NCI-H82 treated with DMSO at 0.1 percent for 48 hours (cell line): ENCODE data around the gene BCL3.
"Not testable (repeated sequence)": the region's sequence is repeated elsewhere in the genome, so short reads cannot be mapped to it uniquely, and the experiment has no call there.

Source experiments
- DNase-seq: peaks from one replicate; lab custom pipeline; 2025; ENCODE audit not compliant: unreplicated experiment; lab: John Stamatoyannopoulos, UW

Gene BCL3

DNA sequence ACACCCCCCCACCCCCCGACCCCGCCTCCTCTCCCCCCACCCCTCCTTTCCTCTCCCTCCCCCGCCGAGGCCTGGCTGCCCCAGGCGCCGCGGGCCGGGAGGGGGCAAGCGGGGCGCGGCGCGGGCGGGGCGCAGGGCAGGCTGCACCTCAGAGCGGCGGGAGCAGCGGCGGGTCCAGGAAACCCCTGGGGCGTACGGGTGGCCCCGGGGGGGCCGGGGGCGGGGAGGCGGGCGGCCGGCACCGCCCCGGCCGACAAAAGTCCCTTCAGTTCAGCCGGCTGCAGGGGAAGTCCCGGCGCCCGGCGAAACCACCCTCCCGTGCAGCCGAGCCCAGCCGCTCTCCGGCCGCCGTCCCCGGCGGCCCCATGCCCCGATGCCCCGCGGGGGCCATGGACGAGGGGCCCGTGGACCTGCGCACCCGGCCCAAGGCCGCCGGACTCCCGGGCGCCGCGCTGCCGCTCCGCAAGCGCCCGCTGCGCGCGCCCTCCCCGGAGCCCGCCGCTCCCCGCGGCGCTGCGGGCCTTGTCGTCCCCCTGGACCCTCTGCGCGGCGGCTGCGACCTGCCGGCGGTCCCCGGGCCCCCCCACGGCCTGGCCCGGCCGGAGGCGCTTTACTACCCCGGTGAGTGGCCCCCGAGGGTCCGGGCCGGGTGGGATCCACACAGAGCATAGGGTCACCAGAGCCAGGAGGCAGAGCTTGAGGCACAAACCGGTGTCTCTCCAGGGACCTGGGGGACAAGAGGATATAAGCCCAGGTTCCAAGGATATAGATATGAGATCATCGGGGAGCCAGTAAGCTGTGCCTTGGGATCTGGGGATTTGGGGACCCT is at the start of gene BCL3:
Gene BCL3 (plus strand): TSS at position 283 of the 829 bp plus-strand sequence. CDS start 83 bp downstream, at position 366.
- DNase-seq = no peak

DNA sequence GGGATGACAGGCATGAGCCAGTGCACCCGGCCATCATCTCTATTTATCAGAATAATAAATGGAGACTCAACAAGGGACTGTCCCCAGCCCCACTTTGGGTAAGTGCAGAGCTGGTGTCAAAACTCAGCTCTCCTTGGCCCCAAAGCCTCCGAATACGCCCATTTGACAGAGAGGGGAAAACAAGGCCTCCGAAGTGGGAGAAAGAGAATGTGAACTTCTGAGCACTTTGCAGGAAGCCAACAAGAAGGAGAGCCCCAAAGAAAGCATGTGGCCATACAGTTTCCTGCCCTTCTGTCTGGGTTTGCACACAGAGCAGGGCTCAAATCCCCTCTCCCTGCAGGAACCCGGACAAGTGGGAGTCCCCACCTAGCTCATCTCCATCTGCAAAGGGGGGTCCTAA is 48.0 kb upstream of the BCL3 start:
- DNase-seq = no peak

GRCh38 chr19:44701228-44701627 is 47.3 kb upstream of the BCL3 start:
- no peak for DNase-seq

- DNase-seq = no peak
These were observed 45.8 kb upstream of the BCL3 start for GRCh38 chr19:44702551-44703176.

DNA sequence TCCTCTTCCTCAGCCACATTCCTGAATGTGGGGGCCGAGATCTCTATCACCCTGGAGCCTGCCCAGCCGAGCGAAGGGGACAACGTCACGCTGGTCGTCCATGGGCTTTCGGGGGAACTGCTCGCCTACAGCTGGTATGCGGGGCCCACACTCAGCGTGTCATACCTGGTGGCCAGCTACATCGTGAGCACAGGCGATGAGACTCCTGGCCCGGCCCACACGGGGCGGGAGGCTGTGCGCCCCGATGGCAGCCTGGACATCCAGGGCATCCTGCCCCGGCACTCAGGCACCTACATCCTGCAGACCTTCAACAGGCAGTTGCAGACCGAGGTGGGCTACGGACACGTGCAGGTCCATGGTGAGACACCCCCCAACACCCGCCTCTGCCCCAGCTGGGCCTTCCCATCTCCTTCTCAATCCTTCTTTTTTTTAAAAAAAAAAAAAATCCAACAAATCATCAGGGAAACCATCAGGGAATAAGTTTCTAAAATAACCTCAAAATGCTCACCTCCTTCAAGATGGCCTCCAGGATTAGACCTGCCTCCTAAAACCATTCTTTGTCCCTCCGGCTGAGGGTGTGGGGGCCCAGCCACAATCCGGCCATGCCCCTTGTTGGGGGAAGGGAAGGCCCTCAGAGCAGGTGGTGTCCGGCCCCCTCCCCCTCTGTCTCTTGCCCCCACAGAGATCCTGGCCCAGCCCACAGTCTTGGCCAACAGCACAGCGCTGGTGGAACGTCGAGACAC is 45.0 kb upstream of the BCL3 start:
- no peak for DNase-seq

GRCh38 chr19:44704982-44705381 is 43.5 kb upstream of the BCL3 start:
- DNase-seq = no peak

GRCh38 chr19:44705502-44706010 is 43.0 kb upstream of the BCL3 start:
- DNase-seq = no peak

GRCh38 chr19:44706506-44707236 is 41.8 kb upstream of the BCL3 start:
- DNase-seq = no peak

DNA sequence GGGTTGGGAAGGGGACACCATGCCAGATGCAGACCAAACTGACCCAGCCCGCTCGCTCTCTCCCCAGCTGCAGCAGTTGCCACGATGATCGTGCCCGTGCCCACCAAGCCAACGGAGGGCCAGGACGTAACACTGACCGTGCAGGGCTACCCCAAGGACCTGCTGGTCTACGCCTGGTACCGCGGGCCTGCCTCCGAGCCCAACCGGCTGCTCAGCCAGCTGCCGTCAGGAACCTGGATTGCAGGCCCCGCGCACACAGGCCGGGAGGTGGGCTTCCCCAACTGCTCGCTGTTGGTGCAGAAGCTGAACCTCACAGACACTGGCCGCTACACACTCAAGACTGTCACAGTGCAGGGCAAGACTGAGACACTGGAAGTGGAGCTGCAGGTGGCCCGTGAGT is 40.7 kb upstream of the BCL3 start:
- no peak for DNase-seq

DNA sequence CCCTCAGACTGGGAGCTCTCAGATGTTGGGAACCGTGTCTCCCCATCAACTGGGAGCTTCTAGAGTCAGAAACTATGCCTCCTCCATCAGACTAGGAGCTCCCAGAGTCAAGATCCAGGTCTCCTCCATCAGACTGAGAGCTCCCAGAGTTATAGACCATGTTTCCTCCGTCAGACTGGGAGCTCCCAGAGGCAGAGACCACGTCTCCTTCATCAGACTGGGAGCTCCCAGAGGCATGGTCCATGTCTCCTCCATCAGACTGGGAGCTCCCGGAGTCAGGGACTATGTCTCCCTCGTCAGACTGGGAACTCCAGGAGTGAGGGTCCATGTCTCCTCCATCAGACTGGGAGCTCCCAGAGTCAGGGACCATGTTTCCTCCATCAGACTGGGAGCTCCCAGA is 39.6 kb upstream of the BCL3 start:
- DNase-seq = no peak

DNA sequence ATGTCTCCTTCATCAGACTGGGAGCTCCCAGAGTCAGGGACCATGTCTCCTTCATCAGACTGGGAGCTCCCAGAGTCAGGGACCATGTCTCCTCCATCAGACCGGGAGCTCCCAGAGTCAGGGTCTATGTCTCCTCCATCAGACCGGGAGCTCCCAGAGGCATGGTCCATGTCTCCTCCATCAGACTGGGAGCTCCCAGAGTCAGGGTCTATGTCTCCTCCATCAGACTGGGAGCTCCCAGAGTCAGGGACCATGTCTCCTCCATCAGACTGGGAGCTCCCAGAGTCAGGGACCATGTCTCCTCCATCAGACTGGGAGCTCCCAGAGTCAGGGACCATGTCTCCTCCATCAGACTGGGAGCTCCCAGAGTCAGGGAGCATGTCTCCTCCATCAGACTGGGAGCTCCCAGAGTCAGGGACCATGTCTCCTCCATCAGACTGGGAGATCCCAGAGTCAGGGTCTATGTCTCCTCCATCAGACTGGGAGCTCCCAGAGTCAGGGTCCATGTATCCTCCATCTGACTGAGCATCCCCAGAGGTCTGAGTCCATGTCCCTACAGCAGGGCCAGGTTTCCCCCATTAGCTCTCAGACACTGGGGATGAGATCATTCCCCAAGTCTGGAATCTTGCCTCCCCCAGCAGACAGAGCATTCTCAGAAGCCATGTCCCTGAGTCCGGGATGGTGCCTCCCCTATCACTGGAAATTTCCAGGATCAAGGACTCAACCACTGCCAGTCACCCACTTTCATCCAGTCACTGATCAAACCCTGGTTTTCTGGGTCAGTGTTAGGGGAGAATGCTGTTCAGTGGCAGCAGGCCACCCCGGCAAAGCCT is 38.9 kb upstream of the BCL3 start:
- DNase-seq = not testable (repeated sequence)

GRCh38 chr19:44710483-44710882 is 38.0 kb upstream of the BCL3 start:
- DNase-seq = no peak

DNA sequence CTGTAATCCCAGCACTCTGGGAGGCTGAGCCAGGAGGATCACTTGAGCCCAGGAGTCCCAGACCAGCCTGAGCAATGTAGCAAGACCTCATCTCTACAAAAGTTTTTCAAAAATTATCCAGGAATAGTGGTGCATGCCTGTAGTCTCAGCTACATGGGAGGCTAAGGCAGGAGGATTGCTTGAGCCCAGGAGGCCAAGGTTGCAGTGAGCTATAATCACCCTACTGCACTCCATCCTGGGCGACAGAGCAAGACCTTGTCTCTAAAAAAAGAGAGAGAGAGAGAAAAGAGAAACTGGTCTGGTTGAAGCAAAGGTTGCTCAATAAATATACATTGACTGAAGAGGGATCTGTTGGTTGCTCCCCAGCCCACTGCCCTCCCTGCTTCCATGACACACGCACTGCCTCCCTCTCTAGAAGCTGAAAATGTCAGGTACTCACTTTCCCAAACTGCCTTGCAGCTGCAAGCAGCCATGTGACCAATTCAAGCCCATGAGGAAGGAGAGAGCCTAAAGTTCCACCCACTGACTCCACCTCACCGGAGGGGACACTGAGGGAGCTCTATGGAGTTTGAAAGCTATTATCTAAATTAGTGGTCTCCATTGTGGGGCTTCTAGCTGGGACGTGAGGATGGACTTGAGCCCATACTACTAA is 35.5 kb upstream of the BCL3 start:
- DNase-seq = no peak

DNA sequence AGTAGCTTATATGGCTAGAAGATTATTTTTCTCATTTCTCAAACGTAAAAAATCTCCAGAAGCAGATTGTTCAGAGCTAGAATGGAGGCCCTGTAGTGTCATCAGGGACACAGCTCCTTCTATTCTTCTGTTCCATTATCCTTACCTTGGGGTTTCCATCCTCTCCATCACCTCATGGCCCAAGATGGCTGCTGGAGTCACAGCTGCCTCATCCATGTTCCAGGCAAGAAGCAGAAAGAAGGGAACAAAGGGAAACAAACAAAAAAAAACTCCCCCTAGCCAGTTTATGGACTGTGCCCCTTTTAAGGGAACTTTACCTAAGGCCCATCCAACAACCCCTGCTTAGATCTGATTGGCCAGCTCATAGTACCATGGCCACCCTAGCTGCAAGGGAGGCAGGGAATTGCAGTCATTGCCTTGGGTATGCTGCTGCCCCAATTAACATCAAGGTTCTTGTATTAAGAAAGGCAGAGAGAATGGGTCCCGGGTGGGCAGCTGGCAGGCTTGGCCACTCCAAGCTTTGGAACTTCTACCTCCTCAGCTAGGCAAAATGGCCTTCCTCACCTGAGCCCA is 33.8 kb upstream of the BCL3 start:
- DNase-seq = no peak

GRCh38 chr19:44717603-44718002 is 30.9 kb upstream of the BCL3 start:
- no peak for DNase-seq

DNA sequence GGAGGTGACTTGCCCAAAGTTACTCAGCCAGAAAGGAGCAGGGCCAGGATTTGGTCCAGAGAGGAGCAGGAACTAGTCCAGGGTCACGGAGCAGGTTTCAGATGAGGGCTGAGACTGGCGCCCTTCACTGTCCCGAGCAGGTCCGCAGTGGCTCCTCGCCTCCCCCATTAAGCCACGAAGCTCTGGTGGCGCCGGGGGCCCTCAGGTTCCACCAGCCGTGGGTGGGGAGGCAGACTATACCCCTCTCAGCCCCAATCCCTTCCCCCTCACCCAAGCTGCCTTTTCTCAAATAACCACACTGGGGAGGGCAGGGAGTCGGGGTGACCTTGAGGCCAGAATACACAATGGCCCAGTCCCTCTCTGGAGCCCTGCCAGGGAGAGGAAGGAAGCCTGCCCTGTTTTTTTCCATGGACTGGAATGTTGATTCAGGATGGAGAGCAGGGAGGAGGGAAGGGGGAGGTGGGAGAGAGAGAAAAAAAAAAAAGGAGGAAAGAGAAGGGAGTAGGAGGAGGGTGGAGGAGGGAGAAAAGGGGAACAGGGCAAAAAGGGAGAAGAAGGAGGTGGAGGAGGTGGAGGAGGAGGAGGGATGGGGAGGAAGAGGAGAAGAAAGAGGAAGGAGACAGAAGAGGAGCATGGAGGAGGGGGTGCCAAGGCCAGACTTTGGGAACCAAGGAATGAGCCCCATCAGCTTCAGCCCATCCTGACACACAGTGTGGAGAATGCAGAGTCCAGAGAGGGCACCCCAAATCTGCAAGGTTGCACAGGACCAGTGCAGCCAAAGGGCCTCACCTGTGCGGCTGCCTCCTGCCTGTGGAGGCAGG is 29.9 kb upstream of the BCL3 start:
- no peak for DNase-seq

DNA sequence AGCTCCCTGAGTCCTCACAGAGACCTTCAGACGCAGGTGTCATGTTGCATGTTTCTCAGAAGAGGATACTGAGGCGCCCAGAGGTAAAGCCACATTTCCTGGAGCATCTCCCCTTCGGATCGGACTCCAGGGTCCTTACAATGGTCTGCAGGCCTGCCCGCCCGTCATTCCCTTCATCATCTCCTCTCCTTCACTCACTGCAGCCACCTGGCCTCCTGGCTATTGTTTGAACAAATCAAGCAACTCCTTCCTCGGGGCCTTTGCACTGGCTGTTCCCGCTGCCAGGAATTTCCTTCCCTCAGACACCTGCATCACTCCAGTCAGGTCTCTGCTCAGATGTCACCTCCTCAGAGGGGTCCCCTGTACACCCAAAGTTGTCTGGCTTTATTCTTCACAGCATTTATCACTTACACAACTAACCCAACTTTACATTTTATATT is 29.2 kb upstream of the BCL3 start:
- DNase-seq = no peak

DNA sequence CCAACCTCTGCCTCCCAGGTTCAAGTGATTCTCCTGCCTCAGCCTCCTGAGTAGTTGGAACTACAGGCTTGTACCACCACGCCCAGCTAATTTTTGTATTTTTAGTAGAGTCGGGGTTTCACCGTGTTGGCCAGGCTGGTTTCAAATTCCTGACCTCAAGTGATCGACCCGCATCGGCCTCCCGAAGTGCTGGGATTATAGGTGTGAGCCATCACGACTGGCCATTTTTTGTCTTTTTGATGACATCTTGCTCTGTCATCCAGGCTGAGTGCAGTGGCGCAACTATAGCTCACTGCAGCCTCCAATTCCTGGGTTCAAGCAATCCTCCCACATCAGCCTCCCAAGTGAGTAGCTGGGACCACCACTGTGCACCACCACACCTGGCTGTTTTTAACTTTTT is 28.1 kb upstream of the BCL3 start:
- DNase-seq = not testable (repeated sequence)
